A673 (cell line): ENCODE results near the gene TRIP11. TPM values are rescaled to one million over a fixed set of nuclear protein-coding genes. Genes with fewer than 3 reads are reported as not detected.

Source experiments
- Bru-seq: library from RNA; stranded (reverse); fragments of 400-500 nt; gene quantifications from one replicate; lab custom pipeline; 2021; lab: Mats Ljungman, UMichigan
- BruChase-seq, 2 experiments: library from RNA; stranded (reverse); fragments of 400-500 nt; gene quantifications; one replicate each; lab custom pipeline; 2021; lab: Mats Ljungman, UMichigan
- BruUV-seq: library from RNA; stranded (reverse); fragments of 400-500 nt; replicated peaks from 2 replicates; lab custom pipeline; 2021; lab: Mats Ljungman, UMichigan
- CTCF ChIA-PET: fragments of 300-600 bp; sonication (Branson Sonifier 250); formaldehyde crosslinking; loops from one replicate; lab custom pipeline; 2022; ENCODE audit warnings: antibody characterized with exemption; lab: Charles Lee
- POLR2A ChIA-PET: fragments of 300-600 bp; sonication (Branson Sonifier 250); formaldehyde crosslinking; loops from one replicate; lab custom pipeline; 2022; ENCODE audit warnings: antibody characterized with exemption; ENCODE audit not compliant: low non-redundant PET; lab: Charles Lee
- DNase-seq: peaks from one replicate; pipeline ENCODE4 v3.0.0-alpha.2; 2015; ENCODE audit warnings: low spot score
- H3K27ac ChIP-seq: fragments of 200-600 bp; sonication (generic); 2 replicates; pipeline ENCODE4 v1.5.1; 2016; ENCODE audit warnings: mixed run types, low read depth, mild to moderate bottlenecking, mixed read lengths, antibody characterized with exemption, low read length; ENCODE audit not compliant: poor library complexity, severe bottlenecking
- H3K27me3 ChIP-seq: fragments of 200-600 bp; sonication (generic); replicated peaks from 2 replicates; pipeline ENCODE4 v1.6.1; 2017; ENCODE audit warnings: mixed run types, low read depth, mild to moderate bottlenecking, mixed read lengths, antibody characterized with exemption, low read length; ENCODE audit not compliant: insufficient read depth, poor library complexity
- H3K36me3 ChIP-seq: fragments of 200-600 bp; sonication (generic); 2 replicates; pipeline ENCODE4 v1.6.1; 2016; ENCODE audit warnings: mixed run types, mild to moderate bottlenecking, mixed read lengths, antibody characterized with exemption, low read length; ENCODE audit not compliant: insufficient read depth, poor library complexity, severe bottlenecking
- H3K4me1 ChIP-seq: fragments of 200-600 bp; sonication (generic); 2 replicates; pipeline ENCODE4 v1.6.1; 2017; ENCODE audit warnings: mixed run types, mild to moderate bottlenecking, mixed read lengths, antibody characterized with exemption, low read length; ENCODE audit not compliant: insufficient read depth, poor library complexity, severe bottlenecking
- H3K4me3 ChIP-seq: fragments of 200-600 bp; sonication (generic); 2 replicates; pipeline ENCODE4 v1.5.1; 2016; ENCODE audit warnings: low read depth, mixed run types, mild to moderate bottlenecking, mixed read lengths, low read length; ENCODE audit not compliant: poor library complexity, severe bottlenecking
- H3K9me3 ChIP-seq: fragments of 200-600 bp; sonication (generic); 2 replicates; pipeline ENCODE4 v1.6.1; 2016; ENCODE audit warnings: mixed run types, low read depth, mild to moderate bottlenecking, mixed read lengths, antibody characterized with exemption, low read length; ENCODE audit not compliant: poor library complexity, severe bottlenecking
- CTCF ChIP-seq: fragments of 300-800, 200-600 bp; sonication (generic); conservative IDR thresholded peaks from 2 replicates; pipeline ENCODE4 v1.5.1; 2017; ENCODE audit warnings: low read depth, mild to moderate bottlenecking, antibody characterized with exemption, low read length, moderate library complexity, mixed read lengths
- EZH2 ChIP-seq: fragments of 200-600 bp; sonication (generic); IDR thresholded peaks from 2 replicates; pipeline ENCODE4 v1.6.1; 2017; ENCODE audit warnings: borderline replicate concordance, low read depth, mild to moderate bottlenecking, mixed read lengths, antibody characterized with exemption, low read length; ENCODE audit not compliant: poor library complexity, severe bottlenecking
- intact Hi-C: fragments of 100-400 bp; cut with micrococcal nuclease; formaldehyde crosslinking; loops from one replicate; pipeline ENCODE4 v1.10.0; 2022; ENCODE audit not compliant: unreplicated experiment
- long read RNA-seq: library from polyadenylated mRNA; stranded (forward); transcript quantifications from one replicate; pipeline ENCODE4 v2.0.0, GENCODE V29; 2022
- total RNA-seq: library from RNA; stranded (reverse); gene quantifications from 2 replicates; pipeline ENCODE4 v1.2.3, GENCODE V29; 2021

TRIP11 gene
- total RNA-seq (39.7 and 46.9 TPM in 2 replicates), Bru-seq, nascent RNA (percentile 78 among the genes with signal in this experiment), BruChase-seq, experiment 1, labeled RNA remaining after a 2-hour chase (percentile 76 among the genes with signal in this experiment), BruChase-seq, experiment 2, labeled RNA remaining after a 6-hour chase (percentile 71 among the genes with signal in this experiment)
- long read RNA-seq, full-length matches to known transcripts: 5 of 14 reads
- long read RNA-seq, partial matches to known transcripts: 4 of 14 reads
- long read RNA-seq, other reads (novel, unspliced or antisense): 5 of 14 reads

- Histone ChIP-seq H3K27me3 (no peaks in the 10 kb centered on the region), H3K27ac (peak within 1 kb of the TSS; percentile 89), H3K9me3 (no peaks in the 10 kb centered on the region), H3K36me3 (no peaks in the 10 kb centered on the region), H3K4me1 (peaks cover 4% of the 10 kb centered on the region), H3K4me3 (peak within 1 kb of the TSS; percentile 81)
- no TSS peak for BruUV-seq
- POLR2A ChIA-PET: interaction anchor here (0.6 to 0.9 kb wide), 3 partner anchors 17 to 67 kb away, joined by 3 to 6 read pairs (median 4); partner anchors contain the start of gene ATXN3
- CTCF ChIA-PET: interaction anchor here (0.9 to 1.5 kb wide), 2 partner anchors 43 to 66 kb away, joined by 3 to 6 read pairs; partner anchors contain the start of gene ATXN3
- DNase-seq: peak; percentile 96
- intact Hi-C loops: no loop called here
- no peak for TF ChIP-seq EZH2
- TF ChIP-seq CTCF: no peak
Observed at GRCh38 chr14:92039719-92040430, at the start of gene TRIP11. Gene TRIP11, minus strand, starts transcription at chr14:92040059. Its CDS starts 374 bp downstream, at chr14:92039685.

DNA sequence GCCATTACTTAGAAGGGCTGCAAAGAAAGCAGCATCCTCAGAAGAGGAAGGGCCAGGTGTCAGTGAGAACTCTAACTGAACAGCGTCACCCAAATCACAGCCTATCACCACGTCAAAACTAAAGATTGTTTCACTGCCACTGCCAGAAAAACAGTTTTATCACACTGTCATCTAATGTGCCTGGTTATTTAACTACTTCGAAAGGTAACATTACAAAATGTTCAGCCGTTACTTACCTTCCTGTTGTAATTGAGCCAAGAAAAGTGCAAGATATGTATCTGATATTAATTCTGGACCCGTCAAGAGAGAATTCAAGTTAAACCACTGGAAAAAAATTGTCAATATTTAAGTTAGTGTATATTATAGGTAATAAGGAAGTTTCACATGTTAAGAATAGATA lies 48.6 kb upstream of the TRIP11 start:
- Histone ChIP-seq H3K4me1 (no peaks in the 10 kb centered on the region), H3K36me3 (peaks cover 3% of the 10 kb centered on the region), H3K27ac (no peak overlapping the region), H3K27me3 (no peaks in the 10 kb centered on the region), H3K9me3 (no peaks in the 10 kb centered on the region), H3K4me3 (no peak overlapping the region)
- BruUV-seq: no TSS peak
- no peak for TF ChIP-seq CTCF
- TF ChIP-seq EZH2: no peak
- DNase-seq: no peak
- intact Hi-C loops: no loop called here
- ChIA-PET CTCF (no interaction called here), POLR2A (no interaction called here)

DNA sequence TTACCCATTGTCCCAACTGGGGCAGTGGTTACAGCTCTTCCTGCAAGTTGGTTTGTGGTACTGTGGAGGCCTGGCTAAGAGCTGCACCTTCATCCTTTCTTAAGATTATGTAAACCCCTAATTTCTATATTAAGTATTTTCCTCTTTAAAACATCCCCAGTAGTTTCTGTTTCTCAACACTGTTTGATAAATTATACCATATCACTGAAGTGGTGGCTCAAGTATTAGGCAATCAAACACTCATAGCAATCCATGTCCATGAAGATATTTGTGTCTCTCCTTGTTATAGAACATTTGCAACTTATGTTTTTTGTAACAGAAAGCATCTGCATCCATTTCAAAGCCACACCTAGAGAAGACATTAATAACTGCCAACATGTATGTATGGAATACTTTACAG lies 34.7 kb upstream of the TRIP11 start:
- no TSS peak for BruUV-seq
- ChIA-PET CTCF (no interaction called here), POLR2A (no interaction called here)
- TF ChIP-seq CTCF: no peak
- no peak for TF ChIP-seq EZH2
- H3K9me3 ChIP-seq: no peaks in the 10 kb centered on the region
- no peak for DNase-seq
- H3K36me3 ChIP-seq: peaks cover 20% of the 10 kb centered on the region
- H3K4me3 ChIP-seq: no peak overlapping the region
- no peaks in the 10 kb centered on the region for H3K4me1 ChIP-seq
- intact Hi-C loops: no loop called here
- H3K27ac ChIP-seq: no peak overlapping the region
- H3K27me3 ChIP-seq: no peaks in the 10 kb centered on the region
